ENCODE data around the gene OSMR.

Gene OSMR

DNA sequence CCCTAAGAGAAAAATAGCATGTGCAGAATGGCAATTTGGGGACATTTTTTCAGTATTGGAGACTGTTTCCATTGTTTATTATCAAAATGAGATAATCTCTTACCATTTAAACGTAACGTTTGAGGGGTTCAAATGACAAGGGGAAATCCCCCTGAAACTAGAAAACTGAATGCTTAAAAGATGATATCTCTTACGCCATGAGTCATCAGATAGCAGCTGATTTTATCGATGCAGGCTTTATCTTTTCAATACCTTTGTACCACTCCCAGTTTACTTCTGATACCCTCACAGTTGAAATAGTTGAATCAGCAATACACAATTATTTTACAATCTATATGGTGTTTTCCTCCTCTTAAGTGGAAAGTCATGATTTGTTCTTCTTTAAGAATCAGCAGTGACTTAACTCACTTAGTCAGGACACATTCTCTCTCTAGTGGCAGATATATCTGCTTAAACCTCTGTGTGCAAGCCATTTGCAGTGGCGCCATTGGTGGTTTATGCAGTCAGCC is 29.2 kb downstream of the OSMR start:
- no peak for DNase-seq

- no peak for DNase-seq
These were observed 32.7 kb downstream of the OSMR start for GRCh38 chr5:38878391-38879077.

- no peak for DNase-seq
These were observed 33.3 kb downstream of the OSMR start for GRCh38 chr5:38879078-38879460.

DNA sequence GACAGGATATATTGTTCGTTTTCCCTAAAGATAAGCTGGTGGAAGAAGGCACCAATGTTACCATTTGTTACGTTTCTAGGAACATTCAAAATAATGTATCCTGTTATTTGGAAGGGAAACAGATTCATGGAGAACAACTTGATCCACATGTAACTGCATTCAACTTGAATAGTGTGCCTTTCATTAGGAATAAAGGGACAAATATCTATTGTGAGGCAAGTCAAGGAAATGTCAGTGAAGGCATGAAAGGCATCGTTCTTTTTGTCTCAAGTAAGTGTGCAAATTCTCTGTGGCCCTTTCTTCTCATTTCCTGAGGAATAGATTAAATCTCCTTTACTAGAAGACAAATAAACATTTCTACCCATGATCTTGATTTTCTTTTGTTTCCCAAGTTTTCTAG is 38.0 kb downstream of the OSMR start:
- no peak for DNase-seq

DNA sequence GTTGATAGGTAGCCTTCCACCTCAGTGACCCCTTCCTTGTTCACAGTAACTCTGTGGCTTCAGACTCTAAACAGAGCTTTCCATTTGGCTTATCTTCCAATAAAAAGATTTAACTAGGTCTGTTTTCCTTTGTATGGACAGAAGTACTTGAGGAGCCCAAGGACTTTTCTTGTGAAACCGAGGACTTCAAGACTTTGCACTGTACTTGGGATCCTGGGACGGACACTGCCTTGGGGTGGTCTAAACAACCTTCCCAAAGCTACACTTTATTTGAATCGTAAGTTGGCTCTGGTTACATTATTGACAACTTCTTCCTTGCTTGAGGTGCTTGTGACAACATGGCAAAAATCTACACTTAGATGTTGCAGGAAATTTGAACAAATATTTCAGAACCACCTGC is 39.4 kb downstream of the OSMR start:
- DNase-seq, result no peak

DNA sequence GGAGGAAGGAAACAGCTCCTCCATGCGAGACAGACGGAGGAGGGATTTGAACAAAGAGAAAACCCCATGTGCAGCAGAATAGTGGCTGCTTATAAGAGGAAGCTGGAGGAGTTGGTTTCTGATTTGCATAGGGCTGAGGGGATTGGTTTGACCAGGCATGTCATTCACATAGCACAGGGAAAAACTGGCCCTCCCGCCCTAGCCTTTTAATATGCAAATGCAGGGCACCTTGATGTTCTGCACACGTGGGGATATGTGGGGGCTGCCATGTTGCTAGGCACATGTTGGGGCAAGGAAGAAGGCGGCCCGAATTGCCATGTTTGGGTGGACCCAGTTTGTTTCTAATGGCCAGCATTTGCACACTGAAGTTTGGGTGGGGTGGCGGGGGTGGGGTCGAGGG is 42.2 kb downstream of the OSMR start:
- no peak for DNase-seq

DNA sequence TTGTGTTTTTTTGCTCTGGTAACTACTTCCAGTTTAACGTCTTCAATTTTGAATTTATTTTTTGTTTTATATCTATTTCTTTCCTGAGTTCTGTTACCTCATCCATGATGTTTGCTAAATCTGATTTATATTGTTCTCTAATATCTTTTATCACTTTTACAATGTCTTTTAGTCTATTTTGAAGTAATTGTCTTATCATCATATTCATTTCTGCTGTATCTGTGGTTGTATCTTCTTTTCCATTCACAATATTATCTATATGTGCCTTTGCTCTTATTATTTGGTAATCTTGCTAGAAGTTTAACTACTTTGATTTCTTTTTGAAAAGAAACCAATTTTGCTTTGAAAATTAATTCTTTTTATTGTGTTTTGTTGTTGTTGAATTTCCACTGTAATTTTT is 43.6 kb downstream of the OSMR start:
- DNase-seq, result no peak

GRCh38 chr5:38891563-38891962 is 45.8 kb downstream of the OSMR start:
- DNase-seq, result no peak

GRCh38 chr5:38892363-38892762 is 46.6 kb downstream of the OSMR start:
- DNase-seq, result no peak

GRCh38 chr5:38896760-38897159 is 50.9 kb downstream of the OSMR start:
- no peak for DNase-seq

DNA sequence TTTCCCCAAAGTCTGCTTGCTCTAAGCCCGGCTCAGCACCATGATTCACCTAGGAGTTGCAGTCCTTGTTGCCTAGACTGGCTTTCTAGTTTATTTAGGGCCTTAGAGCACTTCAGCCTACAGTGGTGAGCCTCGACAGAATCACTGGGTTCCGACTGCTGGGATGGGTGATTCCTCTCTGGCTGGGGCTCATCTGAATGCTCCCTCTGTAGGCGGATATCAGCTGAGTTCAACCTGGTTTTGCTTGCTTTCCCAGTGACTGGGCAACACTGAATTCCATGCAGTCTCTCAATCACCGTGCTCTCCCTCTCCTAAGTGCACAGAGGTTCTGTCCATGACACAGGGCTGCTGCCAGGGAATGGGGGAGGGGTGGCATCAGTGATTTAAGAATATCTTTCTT is 54.1 kb downstream of the OSMR start:
- DNase-seq, result no peak

GRCh38 chr5:38905516-38905915 is 59.7 kb downstream of the OSMR start:
- no peak for DNase-seq

GRCh38 chr5:38906503-38906902 is 60.7 kb downstream of the OSMR start:
- DNase-seq, result no peak

GRCh38 chr5:38911933-38912332 is 66.1 kb downstream of the OSMR start:
- DNase-seq, result no peak

- no peak for DNase-seq
These were observed 67.9 kb downstream of the OSMR start for GRCh38 chr5:38913714-38914113.

GRCh38 chr5:38916802-38917201 is 71.0 kb downstream of the OSMR start:
- no peak for DNase-seq

GRCh38 chr5:38921174-38921573 is 75.4 kb downstream of the OSMR start:
- no peak for DNase-seq

DNA sequence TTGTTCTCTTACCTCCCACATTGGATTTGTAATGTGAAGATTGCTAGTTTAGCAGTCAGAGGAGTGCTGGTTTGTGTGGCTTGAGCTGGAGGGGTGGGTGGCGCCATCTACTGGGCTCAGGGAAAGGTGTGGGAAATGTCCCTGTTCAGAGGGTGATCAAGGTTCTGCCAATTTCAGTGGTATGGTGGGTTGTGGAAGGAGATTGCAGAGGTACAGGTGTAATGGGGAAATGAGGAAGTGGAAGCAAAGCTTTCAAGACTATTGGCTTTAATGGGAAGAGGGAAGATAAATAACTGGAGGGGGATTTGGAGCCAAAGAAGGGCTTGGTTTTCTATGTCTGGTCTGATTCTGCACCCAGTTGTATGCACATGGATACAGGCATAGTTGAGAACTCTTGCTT is 76.4 kb downstream of the OSMR start:
- DNase-seq, result no peak

DNA sequence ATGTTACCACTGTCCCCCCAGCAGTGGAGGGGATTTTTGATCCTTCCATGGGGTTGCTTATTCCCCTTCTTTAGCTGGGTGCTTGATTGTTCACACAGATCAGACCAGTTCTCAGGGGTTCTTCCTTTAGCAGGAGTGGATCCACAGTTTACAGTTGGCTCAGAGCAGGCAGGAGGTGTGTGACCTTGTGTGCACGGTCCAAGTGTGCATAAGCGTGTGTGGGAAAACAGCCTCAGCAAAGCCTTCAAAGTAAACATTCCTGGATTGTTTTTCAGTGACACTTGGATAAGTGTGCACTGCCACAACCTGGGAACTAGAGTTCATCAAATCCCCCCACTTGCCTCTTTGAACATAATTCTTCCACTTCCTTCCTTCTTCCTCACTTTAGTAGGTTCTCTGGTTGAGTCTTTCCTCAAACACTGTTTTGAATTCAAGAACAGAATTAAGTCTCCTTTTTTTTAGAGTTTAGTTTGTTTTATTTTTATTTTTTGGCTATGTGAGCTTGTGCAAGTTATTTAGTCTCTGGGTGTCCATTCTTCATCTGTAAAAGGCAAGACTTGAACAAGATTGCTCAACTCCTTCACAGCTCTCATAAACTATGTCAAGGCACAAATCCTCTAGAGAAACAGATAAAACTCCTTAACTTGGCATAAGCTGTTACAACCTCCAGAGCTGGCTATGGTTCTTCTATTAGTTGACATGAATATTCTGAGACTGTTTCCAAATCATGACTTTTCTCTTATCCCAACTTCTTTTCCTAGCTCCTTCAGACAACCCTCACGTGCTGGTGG is 78.0 kb downstream of the OSMR start:
- DNase-seq, result no peak

DNA sequence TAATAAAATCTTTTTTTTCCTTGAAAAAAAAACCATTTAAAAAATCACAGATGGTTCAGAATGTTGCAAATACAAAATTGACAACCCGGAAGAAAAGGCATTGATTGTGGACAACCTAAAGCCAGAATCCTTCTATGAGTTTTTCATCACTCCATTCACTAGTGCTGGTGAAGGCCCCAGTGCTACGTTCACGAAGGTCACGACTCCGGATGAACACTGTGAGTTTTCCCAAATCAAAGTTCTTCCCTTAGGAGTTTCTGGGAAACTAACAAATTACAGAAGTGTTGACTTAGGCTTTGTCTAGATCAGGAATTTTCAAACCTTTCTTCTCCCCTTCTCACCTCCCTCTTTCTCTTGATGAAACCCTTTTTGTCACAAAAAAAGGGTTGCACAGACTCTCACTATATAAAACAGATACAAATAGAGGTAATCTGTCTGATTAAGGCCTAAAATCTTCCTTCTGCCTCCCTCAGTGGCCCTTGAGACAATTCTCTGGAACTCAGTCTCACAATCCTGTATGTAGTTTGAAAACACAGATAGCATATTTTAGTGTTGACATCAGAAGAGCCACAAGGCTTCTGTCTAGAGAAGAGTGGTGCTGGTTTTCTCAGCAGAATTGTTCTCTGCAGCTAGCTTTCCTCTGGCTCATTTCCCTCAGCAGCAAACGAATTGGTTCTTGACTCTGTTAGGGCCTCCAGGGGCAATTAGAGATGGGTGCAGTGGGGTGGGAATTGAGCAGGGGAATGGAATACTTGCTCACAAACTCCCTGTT is 79.5 kb downstream of the OSMR start:
- no peak for DNase-seq

- no peak for DNase-seq
These were observed 80.3 kb downstream of the OSMR start for GRCh38 chr5:38926121-38926520.

DNA sequence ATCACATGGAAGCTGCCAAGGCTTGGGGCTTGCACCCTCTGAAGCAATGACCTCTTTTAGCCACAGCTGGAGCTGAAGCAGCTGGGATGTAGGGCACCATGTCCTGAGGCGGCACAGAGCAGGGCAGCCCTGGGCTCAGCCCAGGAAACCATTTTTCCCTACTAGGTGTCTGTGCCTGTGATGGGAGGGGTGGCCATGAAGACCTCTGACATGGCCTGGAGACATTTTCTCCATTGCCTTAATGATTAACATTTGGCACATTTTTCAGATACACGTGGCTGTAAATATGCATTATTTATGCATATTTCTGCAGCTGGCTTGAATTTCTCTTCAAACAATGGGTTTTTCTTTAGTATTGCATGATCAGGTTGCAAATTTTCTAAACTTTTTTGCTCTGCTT is 81.7 kb downstream of the OSMR start:
- no peak for DNase-seq

DNA sequence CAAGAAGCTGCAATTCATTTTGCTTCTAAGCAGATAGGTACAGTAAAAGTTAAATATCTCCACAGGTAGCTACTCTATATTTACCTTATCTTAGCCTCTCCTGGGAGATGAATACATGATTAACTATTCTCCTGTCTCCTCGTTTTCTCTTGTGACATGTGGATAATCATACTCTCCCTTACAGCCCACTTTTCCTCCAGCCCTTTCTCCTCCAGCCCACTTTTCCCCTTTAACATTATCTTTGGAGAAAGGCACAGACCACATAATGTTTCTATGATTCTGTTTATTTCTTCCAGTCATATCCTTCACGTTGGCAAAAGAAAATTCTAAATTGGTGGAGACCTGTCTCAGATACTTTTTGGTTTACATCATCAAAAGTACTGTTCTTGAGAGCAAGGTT is 84.0 kb downstream of the OSMR start:
- no peak for DNase-seq

- no peak for DNase-seq
These were observed 85.9 kb downstream of the OSMR start for GRCh38 chr5:38931731-38932130.

Measured in NCI-H2029 (cell line).